BE2C (cell line): ENCODE measurements around the gene ANO10.
"Not testable (repeated sequence)": the region's sequence is repeated elsewhere in the genome, so short reads cannot be mapped to it uniquely, and the experiment has no call there.

Experiments
- DNase-seq: peaks from one replicate; pipeline ENCODE4 v3.0.0-alpha.2; 2020
- H3K27me3 ChIP-seq: fragments of 250-450 bp; sonication (Bioruptor Pico); 2 replicates; pipeline ENCODE4 v1.5.1; 2020; ENCODE audit warnings: mild to moderate bottlenecking
- H3K36me3 ChIP-seq: fragments of 250-450 bp; sonication (Bioruptor Pico); 2 replicates; pipeline ENCODE4 v1.5.1; 2020; ENCODE audit warnings: mild to moderate bottlenecking
- H3K4me1 ChIP-seq: fragments of 250-450 bp; sonication (Bioruptor Pico); 2 replicates; pipeline ENCODE4 v1.5.1; 2020
- H3K4me3 ChIP-seq: 2 replicates; pipeline ENCODE4 v1.5.1; 2011; ENCODE audit warnings: low read depth, low read length
- H3K9me3 ChIP-seq: fragments of 250-450 bp; sonication (Bioruptor Pico); 2 replicates; pipeline ENCODE4 v1.5.1; 2020
- CTCF ChIP-seq: IDR thresholded peaks from 2 replicates; pipeline ENCODE4 v1.5.1; 2012; ENCODE audit warnings: mild to moderate bottlenecking, low read depth, low read length

The ANO10 gene

GRCh38 chr3:43490640-43491185 lies 131.1 kb downstream of the ANO10 start:
- Histone ChIP-seq H3K27me3 (no peaks in the 10 kb centered on the region), H3K9me3 (no peaks in the 10 kb centered on the region), H3K4me1 (no peaks in the 10 kb centered on the region), H3K36me3 (no peaks in the 10 kb centered on the region), H3K4me3 (no peak overlapping the region)
- no peak for TF ChIP-seq CTCF
- no peak for DNase-seq

DNA sequence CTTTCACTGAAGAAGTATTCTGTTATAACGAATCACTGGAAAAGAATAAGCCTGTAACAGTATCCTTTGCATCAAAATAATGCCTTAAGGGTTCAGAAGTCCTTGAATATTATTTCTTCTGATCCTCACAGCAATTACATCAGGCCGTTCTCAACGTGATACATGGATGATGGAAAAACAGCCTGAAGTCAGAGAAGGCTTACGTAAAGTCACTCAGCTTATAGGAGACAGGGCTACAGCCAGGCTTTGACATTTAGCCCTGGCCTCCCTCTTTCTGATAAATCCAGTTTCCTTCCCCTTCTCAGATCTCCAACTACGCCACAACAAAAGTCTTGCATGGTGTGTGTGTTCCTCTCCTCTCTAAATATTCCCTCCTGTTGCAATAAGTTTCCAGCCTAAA lies 131.9 kb downstream of the ANO10 start:
- no peaks in the 10 kb centered on the region for H3K9me3 ChIP-seq
- H3K4me3 ChIP-seq = no peak overlapping the region
- no peak for TF ChIP-seq CTCF
- no peaks in the 10 kb centered on the region for H3K27me3 ChIP-seq
- H3K4me1 ChIP-seq = no peaks in the 10 kb centered on the region
- DNase-seq = no peak
- no peaks in the 10 kb centered on the region for H3K36me3 ChIP-seq

DNA sequence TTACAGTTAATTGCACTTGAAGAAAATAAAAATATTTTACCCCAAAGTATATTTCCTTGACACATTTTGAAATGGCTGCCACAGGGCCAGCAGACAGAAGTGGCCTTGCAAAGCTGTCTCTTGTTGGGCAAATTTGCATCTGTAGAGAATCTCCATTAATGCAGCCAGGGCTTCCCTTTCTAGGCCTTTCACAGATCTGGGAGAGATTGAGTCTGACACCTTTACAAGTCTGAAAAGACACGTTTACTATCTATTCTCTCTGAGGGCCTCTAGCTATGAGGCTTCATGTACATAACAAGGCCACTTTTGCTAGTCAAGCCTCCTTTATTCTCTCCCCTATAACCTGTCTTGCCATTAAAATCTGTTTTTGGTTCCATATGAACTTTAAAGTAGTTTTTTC lies 135.9 kb downstream of the ANO10 start:
- H3K9me3 ChIP-seq = no peaks in the 10 kb centered on the region
- H3K4me3 ChIP-seq = no peak overlapping the region
- no peaks in the 10 kb centered on the region for H3K36me3 ChIP-seq
- H3K4me1 ChIP-seq = no peaks in the 10 kb centered on the region
- no peaks in the 10 kb centered on the region for H3K27me3 ChIP-seq
- TF ChIP-seq CTCF = no peak
- DNase-seq = no peak

GRCh38 chr3:43484926-43485488 lies 136.8 kb downstream of the ANO10 start:
- Histone ChIP-seq H3K4me3 (no peak overlapping the region), H3K27me3 (no peaks in the 10 kb centered on the region), H3K36me3 (no peaks in the 10 kb centered on the region), H3K9me3 (no peaks in the 10 kb centered on the region), H3K4me1 (no peaks in the 10 kb centered on the region)
- no peak for TF ChIP-seq CTCF
- DNase-seq = no peak

DNA sequence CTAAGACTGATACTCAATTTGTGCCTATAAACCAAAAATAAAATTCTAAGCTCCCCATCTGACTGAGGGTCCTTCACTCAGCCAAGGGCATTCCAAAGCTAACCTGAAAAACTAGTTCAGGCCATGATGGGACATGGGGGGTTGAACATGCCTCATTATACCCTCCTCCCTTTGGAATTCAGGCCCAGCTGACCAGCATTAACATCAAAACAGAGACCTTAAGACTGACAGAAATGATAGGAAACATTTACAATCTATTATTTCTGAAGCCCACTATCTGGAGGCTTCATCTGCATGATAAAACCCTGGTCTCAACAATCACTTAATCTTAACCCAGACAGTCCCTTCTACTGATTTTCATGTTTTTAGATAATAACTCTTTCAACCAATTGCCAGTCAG lies 140.4 kb downstream of the ANO10 start:
- no peak for DNase-seq
- H3K4me1 ChIP-seq = no peaks in the 10 kb centered on the region
- no peaks in the 10 kb centered on the region for H3K36me3 ChIP-seq
- no peaks in the 10 kb centered on the region for H3K27me3 ChIP-seq
- no peak overlapping the region for H3K4me3 ChIP-seq
- no peaks in the 10 kb centered on the region for H3K9me3 ChIP-seq
- no peak for TF ChIP-seq CTCF

DNA sequence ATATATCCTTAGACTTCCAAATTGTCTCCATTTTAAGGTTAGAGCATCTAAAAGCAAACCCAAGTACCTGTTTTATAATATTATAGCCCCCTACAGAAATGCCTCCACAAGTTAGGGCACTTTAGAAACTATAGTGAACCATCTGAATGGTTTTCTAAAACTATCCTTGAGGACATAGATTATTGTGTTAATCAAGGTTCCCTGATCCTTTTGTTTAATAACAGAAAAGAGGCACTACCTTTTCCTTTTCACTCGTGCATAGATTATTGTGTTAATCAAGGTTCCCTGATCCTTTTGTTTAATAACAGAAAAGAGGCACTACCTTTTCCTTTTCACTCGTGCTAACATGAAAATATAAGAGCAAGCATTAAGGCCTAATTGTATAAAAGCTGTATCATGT lies 143.0 kb downstream of the ANO10 start:
- not testable (repeated sequence) for H3K36me3 ChIP-seq, H3K27me3 ChIP-seq, DNase-seq, H3K4me3 ChIP-seq, H3K9me3 ChIP-seq, H3K4me1 ChIP-seq
